Esophagus squamous epithelium (tissue), 5 donors: ENCODE data around the gene ZNF774. TPM values are rescaled to one million over a fixed set of nuclear protein-coding genes. Genes with fewer than 3 reads are reported as not detected.
A peak's percentile ranks its signal among the peaks of the same experiment; 100 is the strongest.
"Not testable (repeated sequence)": the region's sequence is repeated elsewhere in the genome, so short reads cannot be mapped to it uniquely, and the experiment has no call there.

Experiments used
- DNase-seq: peaks from one replicate; lab custom pipeline; 2025; lab: John Stamatoyannopoulos, UW
- H3K27ac ChIP-seq, 4 donors: fragments of 200-600 bp; sonication (generic); one replicate each; pipeline ENCODE4 v1.5.1; 2016 to 2019; ENCODE audit warnings: mild to moderate bottlenecking in 1 of 4
- H3K27me3 ChIP-seq, 4 donors: fragments of 200-600 bp; sonication (generic); 1 replicate in 3 of 4; 2 replicates in 1 of 4; pipeline versions ENCODE4 v1.5.1 to v1.6.0; 2017 to 2021; ENCODE audit warnings: antibody characterized with exemption in 1 of 4
- H3K36me3 ChIP-seq, 3 donors: fragments of 200-600 bp; sonication (generic); one replicate each; pipeline ENCODE4 v1.5.1; 2016 to 2019
- H3K4me1 ChIP-seq, 3 donors: fragments of 200-600 bp; sonication (generic); one replicate each; pipeline ENCODE4 v1.5.1; 2017 to 2019
- H3K4me3 ChIP-seq, 4 donors: fragments of 200-600 bp; sonication (generic); 1 replicate in 3 of 4; 2 replicates in 1 of 4; pipeline ENCODE4 v1.5.1; 2016 to 2019; ENCODE audit warnings: mild to moderate bottlenecking in 2 of 4, moderate library complexity in 1 of 4
- H3K9me3 ChIP-seq, 3 donors: fragments of 200-600 bp; sonication (generic); one replicate each; pipeline ENCODE4 v1.5.1; 2016 to 2019
- POLR2A ChIP-seq, 4 donors: fragments of 450-650 bp; IDR thresholded peaks; one replicate each; pipeline ENCODE4 v1.6.1; 2017; ENCODE audit warnings: antibody characterized with exemption in 4 of 4, mild to moderate bottlenecking in 4 of 4, moderate library complexity in 3 of 4
- WGBS, 2 donors: methylation state at CpG; one replicate each; pipeline ENCODE4 v1.1.5; 2018; 5-methylcytosine and 5-hydroxymethylcytosine counted together
- intact Hi-C: fragments of 100-400 bp; cut with DNase I; formaldehyde crosslinking; loops from one replicate; pipeline ENCODE4 v1.15.0; 2022
- small RNA-seq, 4 donors: library from RNA; depleted of rRNA; stranded (forward); fragments of <200 nt; gene quantifications; one replicate each; pipeline ENCODE3, GENCODE V24; 2016
- total RNA-seq, 4 donors: library from RNA; depleted of rRNA; stranded (reverse); fragments of >200 nt; gene quantifications; one replicate each; pipeline ENCODE4 v1.1.0, GENCODE V29; 2016
- TF ChIP-seq, protein P1 (sequence below), 6 experiments: fragments of 450-650 bp in 4 of 6; fragments of 200-600 bp in 2 of 6; sonication (generic) in 2 of 6; IDR thresholded peaks; one replicate each; pipeline ENCODE4 v1.5.1; 2016 to 2019; ENCODE audit warnings: antibody characterized with exemption in 6 of 6, mild to moderate bottlenecking in 4 of 6, moderate library complexity in 4 of 6
- donor health status: DM: yes; HTN: yes; CAD: no.

The ZNF774 gene
- total RNA-seq, 4 donors from 2014 or later: 0.79 to 9.3 (median 1.8) TPM

DNA sequence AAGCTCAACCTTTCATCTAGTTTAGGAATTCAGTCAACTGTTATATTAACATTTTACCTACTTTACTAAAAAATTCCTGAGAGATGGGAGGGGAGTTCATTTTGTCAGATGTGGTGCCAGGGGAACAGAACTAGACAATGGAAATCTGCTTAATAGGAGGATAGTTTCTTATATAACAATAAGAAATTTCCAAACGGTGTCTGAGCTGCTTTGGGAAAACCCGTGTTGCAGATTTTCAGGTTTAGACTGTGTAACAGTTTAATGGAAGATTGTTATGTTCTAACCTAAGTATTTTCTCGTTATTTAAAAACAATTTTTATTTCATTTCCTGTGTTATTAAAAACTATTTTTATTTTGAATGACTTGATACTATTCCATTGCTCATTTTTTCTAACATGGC lies 55.3 kb downstream of the ZNF774 start:
- intact Hi-C loops: no loop called here
- no peaks in the 10 kb centered on the region for H3K9me3 ChIP-seq
- DNase-seq: no peak
- H3K36me3 ChIP-seq: peaks cover 0 to 6% (median 0%) of the 10 kb centered on the region in 3 donors
- H3K27me3 ChIP-seq: no peaks in the 10 kb centered on the region
- no peak overlapping the region for H3K4me3 ChIP-seq
- peaks cover 7 to 89% (median 48%) of the 10 kb centered on the region in 3 donors for H3K4me1 ChIP-seq
- peak overlapping the region in 3 of 4 donors; percentile 21 to 44 (median 36) for H3K27ac ChIP-seq
- TF ChIP-seq, protein P1, sequence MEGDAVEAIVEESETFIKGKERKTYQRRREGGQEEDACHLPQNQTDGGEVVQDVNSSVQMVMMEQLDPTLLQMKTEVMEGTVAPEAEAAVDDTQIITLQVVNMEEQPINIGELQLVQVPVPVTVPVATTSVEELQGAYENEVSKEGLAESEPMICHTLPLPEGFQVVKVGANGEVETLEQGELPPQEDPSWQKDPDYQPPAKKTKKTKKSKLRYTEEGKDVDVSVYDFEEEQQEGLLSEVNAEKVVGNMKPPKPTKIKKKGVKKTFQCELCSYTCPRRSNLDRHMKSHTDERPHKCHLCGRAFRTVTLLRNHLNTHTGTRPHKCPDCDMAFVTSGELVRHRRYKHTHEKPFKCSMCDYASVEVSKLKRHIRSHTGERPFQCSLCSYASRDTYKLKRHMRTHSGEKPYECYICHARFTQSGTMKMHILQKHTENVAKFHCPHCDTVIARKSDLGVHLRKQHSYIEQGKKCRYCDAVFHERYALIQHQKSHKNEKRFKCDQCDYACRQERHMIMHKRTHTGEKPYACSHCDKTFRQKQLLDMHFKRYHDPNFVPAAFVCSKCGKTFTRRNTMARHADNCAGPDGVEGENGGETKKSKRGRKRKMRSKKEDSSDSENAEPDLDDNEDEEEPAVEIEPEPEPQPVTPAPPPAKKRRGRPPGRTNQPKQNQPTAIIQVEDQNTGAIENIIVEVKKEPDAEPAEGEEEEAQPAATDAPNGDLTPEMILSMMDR (IDR thresholded peaks at IDR 0.05): no peak
- WGBS, 2 donors: 23% methylated on average over 3 of the region's 3 CpGs

DNA sequence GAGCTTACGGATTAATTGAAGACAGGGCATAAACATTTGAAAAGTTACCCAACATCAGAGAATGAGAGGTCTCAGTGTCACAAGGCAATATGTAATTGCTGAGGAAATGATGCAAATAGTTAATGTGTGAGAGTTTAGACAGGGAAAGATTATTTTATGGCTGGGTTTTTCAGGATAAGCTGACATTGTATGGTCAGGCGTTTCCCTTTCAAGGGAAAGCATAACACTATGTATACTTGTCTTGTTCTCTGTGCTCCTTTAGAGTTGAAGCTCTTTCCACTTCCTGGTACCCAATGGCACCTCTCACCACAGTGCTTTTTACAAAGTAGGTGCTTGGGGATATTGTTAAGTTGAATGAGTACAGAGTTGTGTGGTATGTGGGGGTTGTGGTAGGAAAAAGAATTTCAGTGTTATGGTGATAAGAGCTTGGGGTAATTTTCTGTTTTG lies 55.8 kb downstream of the ZNF774 start:
- WGBS, 2 donors: 31 to 55% methylated on average over 2 of the region's 2 CpGs
- Histone ChIP-seq H3K4me3 (no peak overlapping the region), H3K4me1 (peaks cover 10 to 89% (median 48%) of the 10 kb centered on the region in 3 donors), H3K27me3 (no peaks in the 10 kb centered on the region), H3K9me3 (no peaks in the 10 kb centered on the region), H3K36me3 (peaks cover 0 to 6% (median 0%) of the 10 kb centered on the region in 3 donors), H3K27ac (peak overlapping the region; percentile 21 to 68 (median 40))
- TF ChIP-seq POLR2A (IDR thresholded peaks at IDR 0.05): no peak
- TF ChIP-seq, protein P1 (IDR thresholded peaks at IDR 0.05): no peak
- DNase-seq: no peak
- intact Hi-C loops: no loop called here

DNA sequence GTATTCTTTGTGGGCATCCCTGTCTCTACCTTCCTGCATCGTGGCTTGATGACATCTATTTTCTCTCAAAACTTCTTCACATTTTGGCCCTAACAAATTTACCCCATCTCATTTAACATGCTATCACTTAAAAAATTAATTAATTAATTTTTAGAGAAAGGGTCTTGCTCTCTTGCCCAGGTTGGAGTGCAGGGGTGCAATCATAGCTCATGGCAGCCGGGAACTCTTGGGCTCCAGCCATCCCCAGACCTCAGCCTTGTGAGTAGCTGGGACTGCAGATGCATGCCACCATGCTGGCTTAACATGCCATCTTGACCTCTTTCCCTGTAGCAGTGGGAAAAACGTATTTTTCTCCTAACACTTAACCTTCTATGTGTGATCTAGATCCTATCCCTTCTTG lies 56.6 kb downstream of the ZNF774 start:
- H3K4me3 ChIP-seq: no peak overlapping the region
- intact Hi-C loops: no loop called here
- TF ChIP-seq POLR2A (IDR thresholded peaks at IDR 0.05): no peak
- TF ChIP-seq, protein P1 (IDR thresholded peaks at IDR 0.05): no peak
- WGBS, 2 donors: 71 to 87% methylated on average over 3 of the region's 3 CpGs
- H3K27me3 ChIP-seq: no peaks in the 10 kb centered on the region
- peaks cover 0 to 6% (median 0%) of the 10 kb centered on the region in 3 donors for H3K36me3 ChIP-seq
- DNase-seq: no peak
- peak overlapping the region in 1 of 4 donors; percentile 44 for H3K27ac ChIP-seq
- H3K4me1 ChIP-seq: peaks cover 15 to 89% (median 48%) of the 10 kb centered on the region in 3 donors
- H3K9me3 ChIP-seq: no peaks in the 10 kb centered on the region

DNA sequence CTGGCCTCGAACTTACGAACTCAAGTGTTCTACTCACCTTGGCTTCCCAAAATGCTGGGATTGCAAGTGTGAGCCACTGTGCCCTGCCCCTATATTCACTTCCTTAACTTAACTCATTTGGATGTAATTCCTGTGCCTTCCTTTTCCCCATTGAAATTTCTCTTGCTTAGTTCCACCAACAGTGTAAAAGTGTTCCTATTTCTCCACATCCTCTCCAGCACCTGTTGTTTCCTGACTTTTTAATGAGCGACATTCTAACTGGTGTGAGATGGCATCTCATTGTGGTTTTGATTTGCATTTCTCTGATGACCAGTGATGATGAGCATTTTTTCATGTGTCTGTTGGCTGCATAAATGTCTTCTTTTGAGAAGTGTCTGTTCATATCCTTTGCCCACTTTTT lies 57.5 kb downstream of the ZNF774 start:
- intact Hi-C loops, H3K36me3 ChIP-seq, H3K27me3 ChIP-seq, DNase-seq, H3K27ac ChIP-seq, H3K9me3 ChIP-seq, H3K4me3 ChIP-seq: not testable (repeated sequence)
- WGBS, 2 donors: 86 to 94% methylated on average over 3 of the region's 3 CpGs
- H3K4me1 ChIP-seq: peaks cover 23 to 89% (median 56%) of the 10 kb centered on the region in 3 donors

DNA sequence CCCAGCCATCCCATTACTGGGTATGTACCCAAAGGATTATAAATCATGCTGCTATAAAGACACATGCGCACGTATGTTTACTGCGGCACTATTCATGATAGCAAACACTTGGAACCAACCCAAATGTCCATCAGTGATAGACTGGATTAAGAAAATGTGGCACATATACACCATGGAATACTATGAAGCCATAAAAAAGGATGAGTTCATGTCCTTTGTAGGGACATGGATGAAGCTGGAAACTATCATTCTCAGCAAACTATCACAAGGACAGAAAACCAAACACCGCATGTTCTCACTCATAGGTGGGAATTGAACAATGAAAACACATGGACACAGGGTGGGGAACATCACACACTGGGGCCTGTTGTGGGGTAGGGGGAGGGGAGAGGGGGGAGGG lies 58.2 kb downstream of the ZNF774 start:
- H3K4me3 ChIP-seq, intact Hi-C loops, DNase-seq, H3K27me3 ChIP-seq, H3K9me3 ChIP-seq, H3K36me3 ChIP-seq, H3K27ac ChIP-seq: not testable (repeated sequence)
- WGBS, 2 donors: 96 to 100% methylated on average over 4 of the region's 4 CpGs
- peaks cover 29 to 89% (median 58%) of the 10 kb centered on the region in 3 donors for H3K4me1 ChIP-seq

DNA sequence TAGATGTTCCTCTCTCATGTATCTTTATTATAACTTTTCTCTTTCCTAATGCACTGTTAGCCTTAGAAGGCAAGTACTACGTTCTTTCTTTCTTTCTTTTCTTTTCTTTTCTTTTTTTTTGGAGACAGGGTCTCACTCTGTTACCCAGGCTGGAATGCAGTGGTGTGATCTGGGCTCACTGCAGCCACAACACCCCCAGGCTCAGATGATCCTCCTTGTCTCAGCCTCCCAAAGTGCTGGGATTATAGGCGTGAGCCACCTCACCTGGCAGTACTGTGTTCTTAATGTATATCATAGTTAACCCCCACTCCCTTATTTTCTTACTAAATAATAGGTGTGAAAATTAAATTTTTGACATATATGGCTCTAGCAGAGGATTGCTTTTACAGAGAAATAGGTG lies 59.1 kb downstream of the ZNF774 start:
- no peaks in the 10 kb centered on the region for H3K9me3 ChIP-seq
- H3K4me1 ChIP-seq: peaks cover 29 to 86% (median 54%) of the 10 kb centered on the region in 3 donors
- H3K27me3 ChIP-seq: no peaks in the 10 kb centered on the region
- no peak for DNase-seq
- no peak overlapping the region for H3K27ac ChIP-seq
- H3K36me3 ChIP-seq: peaks cover 0 to 6% (median 0%) of the 10 kb centered on the region in 3 donors
- intact Hi-C loops: no loop called here
- WGBS, 2 donors: 77 to 86% methylated on average over 2 of the region's 2 CpGs
- no peak overlapping the region for H3K4me3 ChIP-seq
- no peak for TF ChIP-seq POLR2A (IDR thresholded peaks at IDR 0.05)
- TF ChIP-seq, protein P1 (IDR thresholded peaks at IDR 0.05): no peak

Small RNA genes lying within 50 kb of the gene (small RNA-seq; reads per million reads assigned to genes)
- gene NDUFA3P4: 0 reads per million in 4 donors

Other genes with a start within 250 kb of the ZNF774 start
- gene IDH2, start 249.8 kb upstream of the ZNF774 start, total RNA-seq: 100 to 1,000 TPM in 2 of 4 donors, 10 to 100 TPM in 2; 60.7 to 155 (median 103) TPM
- gene SEMA4B, start 151.0 kb upstream of the ZNF774 start, total RNA-seq: 100 to 1,000 TPM in 3 of 4 donors, 10 to 100 TPM in 1; 87.9 to 209 (median 136) TPM
- gene CIB1, start 118.3 kb upstream of the ZNF774 start, total RNA-seq: 10 to 100 TPM; 44.2 to 58.9 (median 45.9) TPM
- gene GDPGP1, start 118.1 kb upstream of the ZNF774 start, total RNA-seq: 1 to 10 TPM; 4.7 to 8.4 (median 5.5) TPM
- not detected for gene TTLL13, start 102.7 kb upstream of the ZNF774 start, total RNA-seq
- 10 to 100 TPM; 35.4 to 59.5 (median 43.3) TPM for gene NGRN, start 86.6 kb upstream of the ZNF774 start, total RNA-seq
- gene IQGAP1, start 36.0 kb downstream of the ZNF774 start, total RNA-seq: 100 to 1,000 TPM; 181 to 285 (median 193) TPM
- 10 to 100 TPM; 10.0 to 33.0 (median 13.3) TPM for gene CRTC3, start 177.6 kb downstream of the ZNF774 start, total RNA-seq